Measurements from ENCODE around the gene OIT3.
"Not testable (repeated sequence)": the region's sequence is repeated elsewhere in the genome, so short reads cannot be mapped to it uniquely, and the experiment has no call there.

Gene OIT3

GRCh38 chr10:72890086-72890485 lies 3.5 kb upstream of the OIT3 start:
- in situ Hi-C loops (cut with MboI; ENCODE audit: low pct_unique_long_range_greater_than_20kb, low sequenced_read_pairs, unreplicated experiment) = no loop called here
- TF ChIP-seq, protein P1, sequence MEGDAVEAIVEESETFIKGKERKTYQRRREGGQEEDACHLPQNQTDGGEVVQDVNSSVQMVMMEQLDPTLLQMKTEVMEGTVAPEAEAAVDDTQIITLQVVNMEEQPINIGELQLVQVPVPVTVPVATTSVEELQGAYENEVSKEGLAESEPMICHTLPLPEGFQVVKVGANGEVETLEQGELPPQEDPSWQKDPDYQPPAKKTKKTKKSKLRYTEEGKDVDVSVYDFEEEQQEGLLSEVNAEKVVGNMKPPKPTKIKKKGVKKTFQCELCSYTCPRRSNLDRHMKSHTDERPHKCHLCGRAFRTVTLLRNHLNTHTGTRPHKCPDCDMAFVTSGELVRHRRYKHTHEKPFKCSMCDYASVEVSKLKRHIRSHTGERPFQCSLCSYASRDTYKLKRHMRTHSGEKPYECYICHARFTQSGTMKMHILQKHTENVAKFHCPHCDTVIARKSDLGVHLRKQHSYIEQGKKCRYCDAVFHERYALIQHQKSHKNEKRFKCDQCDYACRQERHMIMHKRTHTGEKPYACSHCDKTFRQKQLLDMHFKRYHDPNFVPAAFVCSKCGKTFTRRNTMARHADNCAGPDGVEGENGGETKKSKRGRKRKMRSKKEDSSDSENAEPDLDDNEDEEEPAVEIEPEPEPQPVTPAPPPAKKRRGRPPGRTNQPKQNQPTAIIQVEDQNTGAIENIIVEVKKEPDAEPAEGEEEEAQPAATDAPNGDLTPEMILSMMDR (IDR thresholded peaks at IDR 0.05; ENCODE audit: extremely low read depth, insufficient read depth, missing control alignments) = no peak
- no peak for DNase-seq (ENCODE audit: low spot score)

- DNase-seq (ENCODE audit: low spot score) = no peak
- in situ Hi-C loops (cut with MboI; ENCODE audit: low pct_unique_long_range_greater_than_20kb, low sequenced_read_pairs, unreplicated experiment) = no loop called here
- TF ChIP-seq, protein P1 (IDR thresholded peaks at IDR 0.05; ENCODE audit: extremely low read depth, insufficient read depth, missing control alignments) = no peak
These were observed 1.8 kb downstream of the OIT3 start for GRCh38 chr10:72895236-72895850.

GRCh38 chr10:72898616-72899015 lies 5.1 kb downstream of the OIT3 start:
- TF ChIP-seq, protein P1 (IDR thresholded peaks at IDR 0.05; ENCODE audit: extremely low read depth, insufficient read depth, missing control alignments) = no peak
- in situ Hi-C loops (cut with MboI; ENCODE audit: low pct_unique_long_range_greater_than_20kb, low sequenced_read_pairs, unreplicated experiment) = no loop called here
- no peak for DNase-seq (ENCODE audit: low spot score)

GRCh38 chr10:72899545-72899944 lies 6.0 kb downstream of the OIT3 start:
- in situ Hi-C loops (cut with MboI; ENCODE audit: low pct_unique_long_range_greater_than_20kb, low sequenced_read_pairs, unreplicated experiment) = no loop called here
- TF ChIP-seq, protein P1 (IDR thresholded peaks at IDR 0.05; ENCODE audit: extremely low read depth, insufficient read depth, missing control alignments) = no peak
- no peak for DNase-seq (ENCODE audit: low spot score)

DNA sequence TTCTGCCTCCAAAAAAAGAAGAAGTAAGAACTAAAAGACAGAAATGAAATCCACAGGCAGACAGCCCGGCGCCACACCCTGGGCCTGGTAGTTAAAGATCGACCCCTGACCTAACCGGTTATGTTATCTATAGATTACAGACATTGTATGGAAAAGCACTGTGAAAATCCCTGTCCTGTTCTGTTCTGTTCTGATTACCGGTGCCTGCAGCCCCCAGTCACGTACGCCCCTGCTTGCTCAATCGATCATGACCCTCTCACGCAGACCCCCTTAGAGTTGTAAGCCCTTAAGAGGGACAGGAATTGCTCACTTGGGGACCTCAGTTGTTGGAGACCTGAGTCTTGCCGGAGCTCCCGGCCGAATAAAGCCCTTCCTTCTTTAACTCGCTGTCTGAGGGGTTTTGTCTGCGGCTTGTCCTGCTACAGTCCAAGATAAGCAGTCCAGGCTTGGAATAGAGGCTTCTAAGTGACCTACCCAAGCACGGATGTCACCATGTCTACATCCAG lies 10.5 kb downstream of the OIT3 start:
- in situ Hi-C loops (cut with MboI; ENCODE audit: low pct_unique_long_range_greater_than_20kb, low sequenced_read_pairs, unreplicated experiment) = not testable (repeated sequence)

GRCh38 chr10:72904806-72905205 lies 11.3 kb downstream of the OIT3 start:
- DNase-seq (ENCODE audit: low spot score) = no peak
- TF ChIP-seq, protein P1 (IDR thresholded peaks at IDR 0.05; ENCODE audit: extremely low read depth, insufficient read depth, missing control alignments) = no peak
- in situ Hi-C loops (cut with MboI; ENCODE audit: low pct_unique_long_range_greater_than_20kb, low sequenced_read_pairs, unreplicated experiment) = no loop called here

More for the DNA sequence above, 10.5 kb downstream of the OIT3 start:
- not testable (repeated sequence) for DNase-seq (ENCODE audit: low spot score)

DNA sequence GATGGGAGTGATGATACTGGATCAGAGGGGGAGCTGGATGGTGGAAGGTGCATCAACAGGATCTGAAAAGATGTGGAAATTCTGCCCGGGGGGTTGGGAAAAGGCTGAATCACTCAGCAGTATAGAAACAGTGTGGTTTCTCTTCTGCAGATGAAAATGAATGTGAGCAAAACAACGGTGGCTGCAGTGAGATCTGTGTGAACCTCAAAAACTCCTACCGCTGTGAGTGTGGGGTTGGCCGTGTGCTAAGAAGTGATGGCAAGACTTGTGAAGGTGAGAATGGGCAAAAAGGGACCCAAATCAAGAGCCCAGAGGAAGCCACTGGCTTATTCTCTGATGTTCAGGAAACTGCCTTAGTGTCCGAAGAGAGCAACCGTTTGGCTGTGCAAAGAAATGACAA lies 12.9 kb downstream of the OIT3 start:
- in situ Hi-C loops (cut with MboI; ENCODE audit: low pct_unique_long_range_greater_than_20kb, low sequenced_read_pairs, unreplicated experiment) = no loop called here
- DNase-seq (ENCODE audit: low spot score) = no peak
- TF ChIP-seq, protein P1 (IDR thresholded peaks at IDR 0.05; ENCODE audit: extremely low read depth, insufficient read depth, missing control alignments) = no peak
